KBM-7 (cell line): ENCODE results near the gene EGFR.

Source experiments
- DNase-seq: peaks from one replicate; pipeline ENCODE4 v3.0.0-alpha.2; 2015
- in situ Hi-C: fragments of 300-500 bp; cut with MboI; formaldehyde crosslinking; loops from 2 replicates; pipeline ENCODE4 v1.14.3; 2020; ENCODE audit warnings: low sequenced_read_pairs, low pct_unique_long_range_greater_than_20kb, mixed read lengths

EGFR gene

DNA sequence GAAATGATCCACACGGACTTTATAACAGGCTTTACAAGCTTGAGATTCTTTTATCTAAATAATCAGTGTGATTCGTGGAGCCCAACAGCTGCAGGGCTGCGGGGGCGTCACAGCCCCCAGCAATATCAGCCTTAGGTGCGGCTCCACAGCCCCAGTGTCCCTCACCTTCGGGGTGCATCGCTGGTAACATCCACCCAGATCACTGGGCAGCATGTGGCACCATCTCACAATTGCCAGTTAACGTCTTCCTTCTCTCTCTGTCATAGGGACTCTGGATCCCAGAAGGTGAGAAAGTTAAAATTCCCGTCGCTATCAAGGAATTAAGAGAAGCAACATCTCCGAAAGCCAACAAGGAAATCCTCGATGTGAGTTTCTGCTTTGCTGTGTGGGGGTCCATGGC is 155.6 kb downstream of the EGFR start:
- in situ Hi-C loops, result no loop called here
- no peak for DNase-seq

DNA sequence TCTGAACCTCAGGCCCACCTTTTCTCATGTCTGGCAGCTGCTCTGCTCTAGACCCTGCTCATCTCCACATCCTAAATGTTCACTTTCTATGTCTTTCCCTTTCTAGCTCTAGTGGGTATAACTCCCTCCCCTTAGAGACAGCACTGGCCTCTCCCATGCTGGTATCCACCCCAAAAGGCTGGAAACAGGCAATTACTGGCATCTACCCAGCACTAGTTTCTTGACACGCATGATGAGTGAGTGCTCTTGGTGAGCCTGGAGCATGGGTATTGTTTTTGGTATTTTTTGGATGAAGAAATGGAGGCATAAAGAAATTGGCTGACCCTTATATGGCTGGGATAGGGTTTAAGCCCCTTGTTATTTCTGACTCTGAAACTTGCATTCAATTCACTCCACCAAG is 156.0 kb downstream of the EGFR start:
- in situ Hi-C loops, result no loop called here
- no peak for DNase-seq

DNA sequence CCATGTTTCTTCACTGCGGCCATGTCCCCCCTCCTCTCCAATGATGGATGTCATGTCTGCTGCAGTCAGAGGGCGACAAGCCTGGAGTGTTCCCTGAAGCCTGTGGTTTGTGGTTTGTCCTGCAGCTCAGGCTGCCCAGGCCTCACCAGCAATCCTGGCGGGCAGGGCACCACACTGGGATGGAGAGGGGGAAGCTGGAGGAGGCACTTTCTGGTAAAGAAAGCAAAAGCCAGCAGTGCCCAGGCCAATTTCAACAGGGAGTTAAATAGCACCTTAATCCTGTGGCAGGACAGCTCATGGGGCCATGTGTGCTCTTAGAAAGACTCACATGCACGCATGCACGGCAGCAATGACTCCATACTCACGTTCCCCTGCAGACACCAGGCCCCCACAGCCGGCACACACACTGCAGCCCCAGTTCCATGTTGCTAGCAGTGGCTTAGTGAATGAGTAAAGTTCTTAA is 158.3 kb downstream of the EGFR start:
- in situ Hi-C loops, result no loop called here
- DNase-seq, result no peak

DNA sequence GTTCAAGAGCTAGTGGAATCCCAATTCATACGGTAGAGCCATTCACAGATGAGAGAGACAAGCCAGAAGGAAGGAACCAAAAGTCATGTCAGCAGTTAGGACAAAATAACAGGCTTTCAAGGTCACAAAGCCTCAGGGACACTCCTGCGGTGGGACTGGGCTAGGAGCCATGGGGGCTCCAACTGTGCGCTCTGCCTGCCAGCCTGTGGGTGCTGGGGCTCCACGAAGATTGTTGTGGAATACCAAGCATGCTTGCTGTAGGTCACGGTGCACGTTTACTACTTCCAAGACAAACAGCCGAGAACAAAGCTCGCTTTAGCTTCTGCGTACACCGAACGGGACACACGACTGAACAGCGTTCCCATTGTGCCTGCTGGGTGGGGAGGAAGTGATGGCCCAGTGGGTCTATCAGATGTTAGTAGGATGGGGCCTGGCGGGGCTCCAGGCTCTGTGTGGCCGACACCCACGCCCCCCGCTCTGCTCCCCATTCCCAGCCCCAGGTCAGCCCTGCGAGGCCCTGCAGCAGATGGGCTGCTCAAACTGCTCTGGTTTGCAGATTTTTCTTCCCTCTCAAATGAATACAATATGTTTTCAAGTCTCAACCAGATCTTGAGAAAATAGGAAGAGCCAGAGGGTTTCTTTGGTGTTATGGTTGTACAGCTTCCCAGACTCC is 158.9 kb downstream of the EGFR start:
- in situ Hi-C loops, result no loop called here
- no peak for DNase-seq

DNA sequence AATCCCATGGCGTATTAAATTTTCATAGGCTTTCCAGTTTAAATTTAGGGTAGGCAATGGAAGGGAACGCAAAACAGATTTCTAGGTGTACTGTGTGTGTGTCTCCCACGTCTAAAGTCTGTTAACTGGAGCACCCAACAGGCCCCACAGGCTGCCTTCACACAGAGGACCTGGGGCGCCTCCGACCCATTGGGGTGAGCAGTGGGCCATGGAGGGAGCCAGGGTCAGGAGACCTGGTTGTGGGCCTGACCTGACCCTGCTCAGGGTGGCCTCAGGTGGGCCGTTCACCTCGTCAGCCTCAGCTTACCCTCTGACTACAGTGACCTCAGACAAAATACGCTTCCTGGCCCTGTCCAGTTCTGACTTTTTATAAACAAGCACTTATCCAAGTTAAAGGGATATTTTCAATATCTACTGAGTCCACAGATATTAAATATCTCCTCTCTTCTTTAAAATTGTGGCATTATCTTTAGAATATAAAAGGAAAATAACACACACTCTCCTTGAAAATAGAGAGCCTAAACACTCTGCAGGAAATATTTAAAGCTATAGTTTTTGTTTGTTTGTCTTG is 159.6 kb downstream of the EGFR start:
- in situ Hi-C loops, result no loop called here
- no peak for DNase-seq

DNA sequence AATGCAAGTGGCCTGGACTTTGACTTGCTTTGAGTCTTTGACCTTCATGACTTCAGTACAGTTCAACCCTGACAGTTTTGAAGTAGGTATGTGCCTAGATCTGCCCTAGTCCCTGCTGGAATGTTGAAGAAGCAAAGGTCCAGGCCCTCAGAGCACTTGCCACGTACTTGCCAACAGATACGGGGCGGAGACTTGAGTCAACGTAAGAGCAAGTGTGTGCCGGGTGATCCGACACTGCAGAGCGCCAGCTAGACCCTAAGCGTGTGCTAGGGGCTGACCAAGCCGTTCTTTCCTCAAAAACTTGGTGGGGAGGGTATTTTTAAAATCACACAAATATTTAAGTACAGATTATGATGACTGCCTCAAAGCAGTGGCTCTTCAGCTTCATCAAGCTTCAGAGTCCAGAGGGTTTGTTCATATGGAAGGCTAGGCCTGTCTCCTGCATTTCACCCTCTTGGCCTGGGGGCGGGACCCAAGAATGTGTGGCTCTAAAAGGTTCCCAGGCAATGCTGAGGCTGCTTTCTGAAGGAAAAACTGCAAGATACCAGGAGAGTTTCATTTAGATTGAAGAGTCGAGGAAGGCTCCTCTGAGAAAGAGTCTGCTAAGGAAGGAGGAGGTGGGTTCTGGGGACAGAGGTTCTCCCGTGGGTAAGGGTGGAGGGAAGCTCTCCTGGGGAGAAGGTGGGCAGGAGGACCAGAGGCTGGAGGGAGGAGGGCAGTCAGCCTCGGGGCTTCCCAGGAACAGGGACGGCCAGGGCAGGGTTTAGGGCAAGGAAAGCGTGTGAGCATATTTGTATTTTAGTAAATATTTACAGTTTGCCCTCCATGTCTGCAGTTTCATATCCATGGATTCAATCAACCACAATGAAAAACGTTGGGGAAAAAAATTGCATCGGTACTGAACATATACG is 160.3 kb downstream of the EGFR start:
- in situ Hi-C loops, result no loop called here
- no peak for DNase-seq

DNA sequence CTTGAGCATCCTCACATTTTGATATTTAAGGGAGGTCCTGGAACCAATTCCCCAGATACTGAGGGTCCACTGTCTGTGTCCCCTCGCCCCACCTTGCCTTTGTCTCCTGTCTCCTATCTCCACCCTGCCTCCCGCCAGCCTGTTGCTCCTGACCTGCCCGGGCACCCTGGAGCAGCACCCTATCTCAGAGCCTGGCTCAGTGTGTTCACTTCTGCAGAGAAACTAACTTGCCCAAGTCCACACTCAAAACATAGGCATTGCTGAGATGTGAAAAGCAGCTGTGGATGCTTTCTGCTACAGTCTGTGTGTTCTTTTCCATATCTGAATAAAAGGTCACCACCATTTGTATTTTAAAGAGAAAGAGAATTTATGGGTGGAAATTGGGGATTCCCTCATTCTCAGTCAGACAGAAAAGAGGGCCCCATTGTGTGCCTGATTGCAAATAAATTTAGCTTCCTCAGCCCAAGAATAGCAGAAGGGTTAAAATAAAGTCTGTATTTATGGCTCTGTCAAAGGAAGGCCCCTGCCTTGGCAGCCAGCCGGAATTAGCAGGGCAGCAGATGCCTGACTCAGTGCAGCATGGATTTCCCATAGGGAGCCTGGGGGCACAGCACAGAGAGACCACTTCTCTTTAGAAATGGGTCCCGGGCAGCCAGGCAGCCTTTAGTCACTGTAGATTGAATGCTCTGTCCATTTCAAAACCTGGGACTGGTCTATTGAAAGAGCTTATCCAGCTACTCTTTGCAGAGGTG is 161.3 kb downstream of the EGFR start:
- no peak for DNase-seq
- in situ Hi-C loops, result no loop called here

DNA sequence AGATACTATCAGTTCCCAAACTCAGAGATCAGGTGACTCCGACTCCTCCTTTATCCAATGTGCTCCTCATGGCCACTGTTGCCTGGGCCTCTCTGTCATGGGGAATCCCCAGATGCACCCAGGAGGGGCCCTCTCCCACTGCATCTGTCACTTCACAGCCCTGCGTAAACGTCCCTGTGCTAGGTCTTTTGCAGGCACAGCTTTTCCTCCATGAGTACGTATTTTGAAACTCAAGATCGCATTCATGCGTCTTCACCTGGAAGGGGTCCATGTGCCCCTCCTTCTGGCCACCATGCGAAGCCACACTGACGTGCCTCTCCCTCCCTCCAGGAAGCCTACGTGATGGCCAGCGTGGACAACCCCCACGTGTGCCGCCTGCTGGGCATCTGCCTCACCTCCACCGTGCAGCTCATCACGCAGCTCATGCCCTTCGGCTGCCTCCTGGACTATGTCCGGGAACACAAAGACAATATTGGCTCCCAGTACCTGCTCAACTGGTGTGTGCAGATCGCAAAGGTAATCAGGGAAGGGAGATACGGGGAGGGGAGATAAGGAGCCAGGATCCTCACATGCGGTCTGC is 162.2 kb downstream of the EGFR start:
- no peak for DNase-seq
- in situ Hi-C loops, result no loop called here

DNA sequence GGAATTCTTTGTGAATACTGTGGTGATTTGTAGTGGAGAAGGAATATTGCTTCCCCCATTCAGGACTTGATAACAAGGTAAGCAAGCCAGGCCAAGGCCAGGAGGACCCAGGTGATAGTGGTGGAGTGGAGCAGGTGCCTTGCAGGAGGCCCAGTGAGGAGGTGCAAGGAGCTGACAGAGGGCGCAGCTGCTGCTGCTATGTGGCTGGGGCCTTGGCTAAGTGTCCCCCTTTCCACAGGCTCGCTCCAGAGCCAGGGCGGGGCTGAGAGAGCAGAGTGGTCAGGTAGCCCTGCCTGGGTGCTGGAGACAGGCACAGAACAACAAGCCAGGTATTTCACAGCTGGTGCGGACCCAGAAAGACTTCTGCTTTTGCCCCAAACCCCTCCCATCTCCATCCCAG is 162.9 kb downstream of the EGFR start:
- DNase-seq, result no peak
- in situ Hi-C loops, result no loop called here

DNA sequence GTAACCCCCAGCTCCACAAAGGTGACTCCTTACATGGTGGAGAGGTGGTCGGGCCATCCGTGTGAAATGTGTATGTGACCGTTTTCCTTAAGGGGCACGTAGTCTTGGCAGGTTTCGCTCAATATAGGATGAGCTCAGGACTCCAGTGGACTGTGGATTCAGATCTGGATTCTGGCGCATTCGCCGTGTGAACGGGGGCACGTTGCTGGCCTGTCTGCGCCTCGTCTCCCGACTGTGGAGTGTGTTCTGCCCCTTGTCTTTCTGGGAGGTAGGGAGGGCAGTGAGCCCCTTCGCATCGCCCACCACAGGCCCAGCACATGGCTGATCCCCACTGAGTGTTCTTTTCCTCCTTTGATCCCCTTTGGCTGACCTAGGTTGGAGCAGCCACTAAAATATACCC is 165.1 kb downstream of the EGFR start:
- no peak for DNase-seq
- in situ Hi-C loops, result no loop called here

DNA sequence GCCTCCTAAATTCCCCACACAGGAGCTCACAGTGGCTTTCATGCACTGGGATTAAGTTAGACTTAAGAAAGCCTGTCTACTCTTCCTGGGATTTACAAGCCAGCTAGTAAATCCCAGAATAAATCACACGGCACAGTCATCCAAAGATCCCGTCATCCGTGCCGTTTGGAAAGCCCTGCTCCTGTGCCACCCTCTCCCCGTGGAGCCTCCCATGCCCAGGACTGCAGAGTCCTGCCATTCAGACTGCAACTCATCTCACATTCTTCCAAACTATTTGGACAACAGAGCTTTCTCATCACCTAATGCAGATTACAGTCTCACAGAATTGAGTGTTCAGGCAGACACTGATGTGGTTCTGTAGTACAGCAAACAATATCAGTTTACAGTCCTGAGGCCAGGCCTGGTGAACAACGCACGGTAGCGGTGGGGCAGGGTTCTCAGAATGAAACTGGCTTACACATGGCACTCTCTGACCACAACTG is 166.5 kb downstream of the EGFR start:
- no peak for DNase-seq
- in situ Hi-C loops, result no loop called here

DNA sequence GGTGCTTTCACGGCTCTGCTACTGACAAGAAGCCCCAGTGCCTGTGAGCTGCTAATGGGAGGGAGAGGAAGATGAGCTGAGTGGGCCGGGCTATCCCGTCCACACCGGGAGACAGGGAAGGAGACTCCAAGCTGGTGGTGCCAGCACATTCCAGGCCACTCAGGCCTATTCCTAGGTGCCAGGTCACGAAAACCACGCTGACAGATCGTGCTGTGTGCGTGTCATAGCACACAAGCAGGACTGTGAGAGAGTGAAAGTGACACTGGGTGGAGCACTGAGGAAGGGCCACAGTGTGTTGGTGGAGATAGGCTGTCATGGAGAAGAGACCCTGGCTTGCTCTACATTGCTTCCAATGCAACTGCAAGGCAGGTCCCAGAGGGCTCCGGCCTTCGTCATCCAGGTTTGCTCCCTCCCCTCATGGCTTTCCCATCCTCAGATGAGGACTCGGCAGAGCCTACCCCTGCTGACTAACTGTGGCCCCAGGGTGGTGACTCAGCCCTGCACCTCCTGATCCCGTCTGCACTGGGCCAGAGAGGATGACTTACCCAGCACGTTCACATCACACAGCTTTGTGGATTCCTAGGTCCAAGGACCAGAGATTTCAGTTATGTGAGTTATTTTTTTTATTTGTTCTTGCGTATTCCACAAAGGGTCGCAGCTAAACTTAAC is 167.3 kb downstream of the EGFR start:
- no peak for DNase-seq
- in situ Hi-C loops, result no loop called here

DNA sequence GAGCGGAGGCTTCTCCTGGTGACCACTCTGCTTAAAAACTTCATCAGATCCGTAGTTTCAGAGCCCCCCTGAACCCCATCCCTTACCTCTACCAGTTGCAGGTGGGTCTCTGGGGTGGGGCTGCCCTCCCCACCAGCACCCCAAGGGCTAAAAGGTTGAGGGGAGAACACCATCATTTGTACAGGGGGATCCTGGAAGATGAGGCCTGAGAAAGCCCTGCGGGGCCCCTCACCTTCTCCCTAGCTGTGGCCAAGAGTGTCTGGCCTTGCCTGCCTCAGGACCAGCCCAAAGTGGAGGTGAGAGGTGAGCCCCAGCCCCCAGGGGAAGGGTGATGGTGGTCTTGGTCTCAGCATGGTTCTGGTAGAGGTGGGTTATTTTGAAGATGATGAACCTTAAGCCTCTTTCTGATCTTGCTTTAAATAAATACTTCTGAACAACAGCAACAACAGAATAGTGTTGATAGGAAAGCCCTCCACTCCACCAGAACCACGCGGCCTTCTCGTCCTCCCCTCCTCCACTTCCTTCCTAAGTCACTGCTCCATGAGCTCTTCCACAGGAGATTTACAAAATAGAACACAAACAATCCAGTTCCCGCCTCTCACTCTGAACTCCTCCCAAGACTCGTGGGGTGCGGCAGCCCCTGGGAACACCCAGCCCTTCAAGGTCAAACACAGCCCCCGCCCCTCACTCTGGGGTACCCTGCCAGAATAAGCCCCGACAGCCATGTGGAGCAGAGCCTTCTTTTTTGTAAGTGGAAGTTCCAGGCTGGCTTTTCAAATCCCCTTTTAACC is 169.1 kb downstream of the EGFR start:
- in situ Hi-C loops, result no loop called here
- no peak for DNase-seq

DNA sequence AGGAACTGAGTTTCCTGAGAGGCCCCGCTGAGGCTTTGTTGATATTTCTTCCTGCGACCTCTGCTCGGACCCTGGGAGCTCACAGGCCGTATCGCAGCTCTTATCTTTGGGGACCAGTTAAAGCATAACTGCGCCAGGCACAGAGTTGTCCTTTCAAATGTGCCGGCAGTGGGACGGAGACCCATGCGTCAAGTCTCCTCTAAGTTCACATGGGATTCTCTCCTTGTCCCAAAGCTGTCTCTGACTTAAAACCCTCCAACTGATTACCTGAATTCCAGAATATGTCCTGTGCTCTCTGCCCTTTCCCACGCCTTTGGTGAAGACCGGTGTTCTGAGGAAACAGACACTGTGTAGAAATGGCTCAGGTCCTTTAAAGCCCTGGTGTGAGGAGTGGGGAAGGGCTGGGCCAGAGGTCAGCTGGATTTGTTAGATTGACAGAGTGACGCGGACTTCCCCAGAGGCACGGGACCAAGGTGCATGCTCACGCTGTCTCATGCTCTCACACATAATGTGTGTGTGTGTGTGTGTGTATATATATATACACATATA is 169.8 kb downstream of the EGFR start:
- DNase-seq, result no peak
- in situ Hi-C loops, result no loop called here

DNA sequence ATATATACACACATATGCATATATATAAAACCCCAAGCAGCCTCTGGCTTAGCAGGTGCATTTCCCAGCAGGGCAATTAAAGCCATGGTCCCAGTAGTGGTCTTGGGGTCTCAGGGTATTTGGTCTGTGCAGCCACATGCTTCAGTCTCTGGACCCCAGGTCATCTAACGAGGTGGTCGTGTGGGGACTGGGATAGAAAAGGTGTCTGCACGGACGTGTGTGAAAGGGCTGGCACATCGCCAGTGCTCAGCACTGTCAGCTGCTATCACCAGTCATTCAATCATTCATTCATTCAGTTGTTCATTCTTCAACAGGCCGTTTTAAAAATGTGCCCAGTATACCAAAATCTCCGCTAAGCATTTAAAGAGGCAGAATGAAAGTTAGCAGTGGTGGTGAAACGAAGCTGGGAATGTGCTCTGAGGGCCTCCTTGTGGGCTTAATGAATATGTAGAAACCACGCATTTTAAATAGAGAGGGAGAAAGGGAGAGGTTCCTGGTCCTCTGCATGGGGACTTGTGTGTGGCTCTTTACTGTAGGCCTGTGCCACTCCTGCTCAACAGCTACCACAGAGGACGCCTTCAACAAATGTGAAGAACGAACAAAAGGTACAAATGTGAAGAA is 170.4 kb downstream of the EGFR start:
- in situ Hi-C loops, result no loop called here
- no peak for DNase-seq

DNA sequence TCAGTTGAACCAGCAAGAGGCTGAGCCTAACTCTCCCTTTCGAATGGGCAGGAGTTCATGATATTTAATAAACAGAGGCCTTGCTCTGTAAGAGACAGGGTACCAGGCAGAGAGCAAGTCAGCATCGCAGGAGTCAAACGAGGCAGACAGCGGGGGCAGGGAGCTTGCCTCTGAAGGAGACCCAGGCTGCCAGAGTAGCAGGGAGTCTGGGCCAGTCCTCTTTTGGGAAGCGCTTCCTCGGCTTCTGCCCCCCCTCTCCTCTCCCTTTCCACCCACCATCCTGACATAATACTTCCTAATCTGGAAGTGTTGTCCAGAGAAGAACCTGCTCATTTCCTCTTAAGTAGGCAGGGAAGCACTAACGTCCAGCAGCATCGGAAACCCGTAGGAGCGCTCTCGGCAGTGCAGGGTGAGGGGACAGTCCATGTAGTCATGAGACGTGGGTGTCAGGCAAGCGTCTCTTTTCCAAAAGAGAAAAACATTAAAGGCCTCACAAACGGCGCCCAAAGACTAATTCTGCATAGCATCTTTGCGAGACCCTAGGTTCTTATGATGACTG is 171.1 kb downstream of the EGFR start:
- no peak for DNase-seq
- in situ Hi-C loops, result no loop called here
